ENCODE measurements around the gene C11orf58.

Gene C11orf58

DNA sequence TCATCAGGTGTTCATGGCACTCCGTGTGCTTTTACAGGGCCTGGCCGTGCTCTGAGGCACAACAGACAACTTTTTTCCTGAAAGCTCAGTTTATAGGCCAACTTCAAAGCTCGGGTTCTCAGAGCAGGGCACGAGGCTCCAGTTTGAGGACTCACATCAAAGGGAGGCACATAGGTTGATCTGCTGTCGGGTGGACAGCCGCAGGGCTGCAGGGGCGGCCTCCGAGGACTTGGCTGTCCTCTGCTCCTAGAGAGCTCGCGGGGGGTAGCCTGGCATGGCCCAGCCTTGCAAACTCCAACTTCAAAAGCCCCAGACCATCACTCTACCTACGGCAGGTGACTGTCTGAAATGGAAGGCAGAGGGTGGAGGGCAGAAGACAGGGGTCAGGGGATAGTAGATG is 31.6 kb downstream of the C11orf58 start:
- no peak for DNase-seq

DNA sequence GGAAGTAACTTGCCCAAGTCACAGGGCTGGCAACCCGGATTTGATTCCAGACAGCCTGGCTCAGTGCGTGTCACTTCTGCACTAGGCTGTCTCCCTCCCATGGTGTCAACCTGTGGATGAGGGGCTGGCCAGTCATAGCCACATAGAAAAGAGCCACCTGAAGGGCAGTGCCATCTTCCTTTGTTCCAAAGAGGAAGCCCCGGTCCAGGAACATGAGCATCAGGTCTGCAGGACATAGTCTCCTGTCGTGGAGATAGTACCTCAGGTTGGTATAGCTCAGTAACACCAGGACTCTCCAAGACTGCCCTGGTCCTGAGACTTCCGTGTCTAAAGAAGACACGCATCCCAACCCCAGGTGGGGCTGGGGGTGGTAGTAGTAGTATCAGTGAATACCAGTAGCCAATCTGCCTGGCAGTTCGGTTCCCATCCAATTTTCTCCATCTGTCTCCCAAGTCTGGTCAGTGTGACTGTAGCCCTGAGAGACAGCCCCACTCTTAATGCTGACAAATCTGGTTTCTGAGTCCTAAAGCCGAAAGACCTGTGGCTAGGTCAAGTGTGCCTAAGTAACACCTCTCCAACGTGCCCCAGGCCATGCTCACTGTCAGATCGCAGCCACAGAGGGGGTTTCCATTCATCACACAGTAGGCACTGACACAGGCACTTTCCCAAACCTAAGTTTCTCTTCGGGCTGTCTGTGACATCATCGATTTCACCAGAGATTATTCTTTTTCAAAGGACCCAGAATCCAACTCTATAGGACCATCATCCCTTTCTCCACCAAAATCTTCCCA is 33.1 kb downstream of the C11orf58 start:
- DNase-seq, result no peak

GRCh38 chr11:16772141-16772512 is 33.7 kb downstream of the C11orf58 start:
- DNase-seq, result no peak

GRCh38 chr11:16773981-16774935 is 35.8 kb downstream of the C11orf58 start:
- DNase-seq, result no peak

DNA sequence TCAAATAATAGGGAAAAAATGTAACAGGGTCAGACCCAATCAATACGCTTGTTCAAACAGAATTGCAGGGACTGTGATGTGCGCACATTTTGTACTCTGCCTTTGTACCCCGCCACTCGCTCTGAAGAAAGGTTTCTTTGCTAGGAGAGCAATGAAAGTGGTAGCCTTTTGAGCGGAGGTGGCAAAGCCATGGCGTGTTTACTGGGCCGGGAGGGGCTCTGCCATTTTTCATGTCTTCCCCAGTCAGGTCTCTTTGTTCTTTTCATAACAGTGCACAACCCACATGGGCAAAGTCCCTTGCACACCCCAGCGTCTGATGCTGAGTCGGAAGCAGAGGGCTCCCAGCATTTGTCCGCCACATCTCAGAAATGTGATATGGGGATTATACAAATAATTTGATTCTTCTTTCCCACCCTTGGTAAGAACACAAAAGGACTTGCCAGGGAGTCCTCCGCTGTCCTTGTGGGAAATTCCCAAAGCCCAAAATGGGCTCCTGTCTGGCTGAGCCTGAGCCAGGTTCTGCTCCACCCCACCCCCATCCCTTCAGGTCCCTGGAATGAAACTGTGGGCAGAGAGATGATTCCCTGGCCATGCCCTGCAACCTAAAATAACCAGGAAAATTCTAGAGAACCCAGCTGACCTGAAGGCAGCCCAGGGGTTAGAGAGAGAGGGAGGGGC is 36.6 kb downstream of the C11orf58 start:
- no peak for DNase-seq

DNA sequence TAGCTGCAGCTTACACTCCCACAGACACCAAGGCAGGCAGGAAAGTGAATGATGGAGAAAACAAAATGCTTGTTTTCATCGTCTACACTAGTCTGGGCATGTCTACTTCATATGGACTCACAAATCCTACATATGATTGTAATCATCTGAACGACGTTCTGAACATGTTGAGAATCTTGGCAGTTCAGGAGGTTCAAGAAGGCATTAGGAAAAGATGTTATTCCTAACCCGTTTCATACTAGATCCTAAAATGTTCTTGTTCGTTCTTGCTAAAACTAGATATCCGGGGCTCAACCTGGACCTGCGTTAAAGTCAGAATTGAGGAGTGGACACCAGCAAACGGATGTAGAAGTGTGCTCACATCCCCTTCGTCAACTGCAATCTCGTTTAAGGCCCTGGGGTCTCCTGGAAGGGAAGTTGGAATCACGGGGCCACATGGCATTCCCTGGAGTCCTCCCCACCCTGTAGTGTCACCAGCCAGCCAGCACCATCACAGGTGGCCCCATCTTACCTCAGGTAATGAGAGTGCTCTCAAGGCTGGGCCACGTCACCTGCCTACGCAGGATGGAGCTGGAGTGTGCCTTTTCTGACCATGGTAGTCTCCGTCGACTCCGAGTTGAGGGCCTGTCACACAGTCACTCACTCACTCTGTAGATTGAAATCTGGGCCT is 37.3 kb downstream of the C11orf58 start:
- no peak for DNase-seq

DNA sequence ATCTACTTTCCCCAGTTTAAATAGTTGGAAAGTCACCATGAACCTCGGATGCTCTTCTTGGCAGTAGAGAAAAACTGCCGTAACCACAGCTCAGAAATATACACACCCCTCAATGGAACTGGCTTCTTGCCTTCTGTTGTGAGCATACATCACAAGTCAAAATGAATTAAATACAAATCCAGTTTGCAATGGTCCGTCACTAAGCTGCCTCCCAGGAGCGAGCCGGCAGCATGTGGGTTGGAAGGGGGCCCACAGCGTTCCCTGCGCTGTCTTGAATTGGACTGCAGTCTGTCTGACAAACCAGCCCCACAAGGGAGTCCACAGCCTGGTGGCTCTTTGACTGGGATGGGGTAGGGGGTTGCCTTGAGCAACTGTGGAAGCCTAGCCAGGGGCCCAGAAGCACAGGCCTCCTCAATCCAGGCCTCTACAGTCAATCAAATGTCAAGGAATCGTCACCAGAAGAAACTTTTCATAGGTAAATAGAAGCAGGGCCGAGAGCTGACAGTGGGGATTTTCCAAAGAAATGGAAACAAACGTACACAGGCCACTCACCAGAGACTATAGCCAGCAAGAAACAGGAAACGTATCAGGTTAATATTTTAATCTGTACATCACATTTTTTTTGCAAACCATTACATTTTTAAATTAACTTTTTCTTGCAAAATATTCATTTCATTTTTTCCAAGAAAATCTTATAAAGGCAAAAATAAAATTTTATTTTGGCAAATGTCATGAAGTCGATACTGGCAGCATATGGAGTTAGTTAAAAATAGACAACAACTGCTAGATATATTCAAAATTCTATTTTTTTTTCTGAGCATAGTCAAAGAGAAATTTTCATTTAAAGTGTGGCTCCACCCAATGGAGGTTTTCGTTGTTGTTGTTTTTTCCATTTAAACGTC is 38.5 kb downstream of the C11orf58 start:
- DNase-seq, result no peak

DNA sequence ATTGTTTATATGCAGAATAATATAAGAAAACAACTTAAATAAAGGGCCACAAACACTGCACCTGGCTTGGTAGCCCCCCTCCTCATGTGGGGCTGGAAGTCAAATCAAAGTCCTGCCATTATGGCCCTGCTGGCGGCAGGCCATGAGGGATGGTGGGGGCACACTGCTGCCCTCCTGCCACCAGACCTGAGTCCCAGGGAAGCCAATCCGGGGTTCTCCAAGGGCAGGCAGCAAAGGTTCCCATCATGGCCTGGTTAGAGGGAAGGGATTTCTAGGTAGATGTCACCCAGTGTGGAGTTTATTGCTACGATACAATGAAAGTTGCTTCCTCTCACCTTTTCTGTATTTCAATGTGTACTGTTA is 39.1 kb downstream of the C11orf58 start:
- DNase-seq, result no peak

GRCh38 chr11:16778286-16778685 is 39.8 kb downstream of the C11orf58 start:
- no peak for DNase-seq

GRCh38 chr11:16778876-16779275 is 40.4 kb downstream of the C11orf58 start:
- DNase-seq, result no peak

- no peak for DNase-seq
Observed at GRCh38 chr11:16779436-16779835, 41.0 kb downstream of the C11orf58 start.

DNA sequence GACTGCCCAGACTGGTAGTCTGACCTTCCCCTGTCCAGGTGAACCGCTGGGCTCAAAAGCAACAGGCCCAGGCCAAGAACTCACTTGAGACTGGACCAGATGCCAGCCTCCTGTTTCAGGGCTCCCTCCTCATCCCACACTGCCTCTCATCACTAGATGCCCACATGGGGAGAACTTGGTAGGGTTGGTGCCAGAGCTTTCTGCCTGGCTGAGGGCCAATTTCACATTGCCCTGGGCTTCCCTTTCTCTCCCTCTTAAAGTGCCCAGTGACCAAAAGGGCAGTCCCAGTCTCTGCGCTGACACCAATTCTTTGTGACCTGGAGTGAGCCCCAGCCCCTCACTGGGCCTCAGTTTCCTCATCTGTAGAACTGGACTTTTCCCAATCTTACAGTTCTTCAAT is 41.7 kb downstream of the C11orf58 start:
- DNase-seq, result no peak

DNA sequence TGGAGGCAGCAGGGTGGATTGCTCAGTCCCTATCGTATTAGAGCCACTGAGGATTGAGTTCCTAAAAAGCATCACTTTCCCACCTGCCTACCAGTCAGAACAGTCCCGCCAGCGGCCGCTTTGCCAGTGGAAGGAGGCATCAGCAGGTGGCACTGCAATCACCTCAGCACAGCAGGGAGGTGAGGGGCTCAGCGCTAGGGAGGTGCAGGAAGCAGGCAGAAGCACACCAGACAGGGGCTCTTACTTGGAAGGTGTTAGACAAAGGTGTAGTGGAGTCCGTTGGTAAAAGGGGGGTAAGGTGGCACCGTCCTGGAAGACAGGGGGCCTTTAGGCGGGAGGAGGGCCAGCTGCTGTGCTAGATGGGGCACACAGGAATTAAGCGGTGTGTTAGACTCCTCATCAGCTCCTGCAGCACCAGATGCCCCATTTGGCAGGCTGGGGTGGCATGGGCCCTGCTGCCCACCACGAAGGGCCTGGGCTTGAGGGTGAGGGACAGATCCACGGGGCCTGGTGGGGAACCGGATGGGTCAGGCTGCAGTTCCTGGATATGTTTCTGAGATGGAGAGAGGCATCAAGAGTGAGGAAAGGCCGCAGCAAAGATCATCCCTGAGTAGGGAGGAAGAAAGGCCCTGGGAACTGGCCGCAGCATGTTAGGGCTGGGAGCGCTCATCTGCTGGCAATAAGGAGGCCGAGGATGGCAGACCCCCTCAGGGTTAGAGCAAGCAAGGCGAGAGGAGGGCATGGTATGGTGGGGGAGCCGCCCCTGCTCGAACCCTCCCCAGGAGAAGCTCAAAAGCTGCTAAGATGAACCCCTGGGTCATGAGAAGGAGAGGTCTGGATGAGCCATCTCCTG is 42.5 kb downstream of the C11orf58 start:
- no peak for DNase-seq

DNA sequence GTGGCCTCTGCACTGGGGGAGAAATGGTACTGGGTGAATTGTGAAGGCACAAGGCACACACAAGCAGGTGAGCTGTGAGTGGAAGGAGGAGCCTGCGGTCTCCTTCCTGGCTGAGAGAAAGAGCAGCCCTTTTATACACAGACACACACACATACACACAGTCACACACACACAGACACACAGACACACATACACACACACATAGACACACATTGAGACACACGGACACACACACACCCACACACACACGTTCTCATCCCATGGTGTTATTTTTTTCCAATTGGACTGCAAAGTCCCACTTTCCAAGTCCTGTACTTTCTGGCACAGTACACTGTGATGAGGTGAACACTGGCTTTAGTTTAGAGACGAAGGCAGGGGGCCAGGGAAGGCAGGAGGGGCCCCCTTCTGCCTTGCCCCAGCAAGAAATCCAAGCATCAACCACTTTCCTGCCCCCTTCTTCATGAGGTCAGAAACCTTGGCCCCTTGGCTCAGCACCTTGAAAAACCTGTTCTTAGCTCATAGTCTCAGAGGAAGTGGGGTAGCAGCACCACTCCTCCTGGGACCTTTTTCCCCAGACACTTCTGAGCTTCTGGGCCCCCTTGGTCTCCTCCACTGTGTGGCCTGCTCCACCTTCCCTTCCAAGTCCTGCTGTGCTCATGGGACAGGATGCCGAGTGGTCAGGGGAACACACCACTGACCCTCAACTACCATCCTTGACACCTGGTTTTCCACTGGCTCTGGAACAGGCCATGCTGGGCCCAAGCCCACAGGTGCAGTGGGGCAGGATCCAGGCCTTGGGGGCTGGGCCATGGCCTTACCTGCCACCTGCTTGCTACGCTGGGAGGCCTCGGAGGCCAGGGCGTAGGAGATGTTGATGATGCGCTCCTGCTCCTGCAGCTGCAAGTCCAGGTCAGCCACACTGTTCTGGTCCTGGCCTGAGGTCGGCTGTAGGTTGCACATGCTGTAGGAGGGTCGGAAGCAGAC is 43.8 kb downstream of the C11orf58 start:
- no peak for DNase-seq

GRCh38 chr11:16783321-16783801 is 44.9 kb downstream of the C11orf58 start:
- DNase-seq, result no peak

DNA sequence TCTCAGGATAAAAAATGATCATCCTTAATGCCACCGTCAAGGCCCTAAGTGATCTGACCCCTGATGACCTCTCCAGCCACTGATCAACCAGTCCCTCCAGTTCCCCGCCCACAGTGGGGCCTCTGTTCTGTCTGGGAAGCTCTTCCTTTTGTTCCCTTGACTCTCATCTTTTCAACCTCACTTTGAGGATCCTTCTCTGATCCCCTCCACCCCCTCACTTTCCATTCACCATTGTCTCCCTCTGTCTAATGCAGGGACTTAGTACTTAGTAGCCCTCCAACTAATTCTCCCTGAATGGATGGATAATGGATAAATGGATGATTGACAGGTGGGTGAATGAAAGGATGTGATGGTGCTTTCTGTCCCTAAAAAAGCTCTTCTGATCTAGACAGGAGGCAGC is 45.6 kb downstream of the C11orf58 start:
- no peak for DNase-seq

DNA sequence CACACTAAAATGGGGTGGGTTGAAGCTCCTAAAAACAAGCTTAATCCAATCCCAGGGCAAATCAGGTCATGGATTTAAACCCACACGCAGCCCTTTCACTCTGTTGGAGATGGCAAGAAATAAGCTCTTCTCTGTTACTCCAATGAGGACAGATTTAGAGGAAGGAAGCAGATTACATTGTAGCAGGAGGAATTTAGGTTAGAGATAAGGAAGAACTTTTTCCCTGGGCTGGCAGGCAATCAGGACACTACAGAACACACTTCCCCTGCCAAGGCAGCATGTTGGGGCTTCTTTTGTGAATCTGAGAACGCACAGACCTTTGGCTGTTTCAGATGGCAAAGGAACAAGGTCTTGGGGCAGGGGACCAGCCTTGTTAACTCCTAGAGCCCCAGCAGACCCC is 46.2 kb downstream of the C11orf58 start:
- DNase-seq, result no peak

DNA sequence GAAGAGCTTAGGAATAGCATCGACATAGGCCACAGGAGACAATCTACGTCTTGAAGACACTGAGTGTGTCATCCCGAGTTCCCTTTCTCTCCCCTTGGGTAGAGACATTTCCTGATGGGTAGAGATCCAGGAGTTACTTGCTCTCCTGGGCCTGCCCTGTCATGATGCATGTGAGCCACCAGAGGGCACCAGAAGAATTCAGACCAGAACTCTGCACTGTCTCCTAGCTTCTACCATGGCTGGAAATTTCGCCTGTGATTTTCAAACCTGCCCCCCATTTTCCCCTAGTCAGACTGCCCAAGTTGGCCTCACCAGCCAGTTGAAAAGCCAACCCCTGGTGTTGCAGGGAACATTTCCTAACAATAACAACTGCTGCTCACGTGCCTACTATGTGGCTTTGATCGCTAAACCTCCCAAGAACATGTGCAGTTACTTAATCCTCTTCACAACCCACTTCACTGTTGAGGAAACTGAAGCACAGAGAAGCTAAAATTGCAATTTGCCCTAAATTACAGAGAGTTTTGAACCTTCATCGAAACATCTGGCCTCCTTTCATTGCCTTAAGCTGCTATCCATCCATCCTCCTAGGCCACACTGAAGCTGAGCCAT is 47.2 kb downstream of the C11orf58 start:
- peak in 1 of 2 donors; percentile 49 for DNase-seq

DNA sequence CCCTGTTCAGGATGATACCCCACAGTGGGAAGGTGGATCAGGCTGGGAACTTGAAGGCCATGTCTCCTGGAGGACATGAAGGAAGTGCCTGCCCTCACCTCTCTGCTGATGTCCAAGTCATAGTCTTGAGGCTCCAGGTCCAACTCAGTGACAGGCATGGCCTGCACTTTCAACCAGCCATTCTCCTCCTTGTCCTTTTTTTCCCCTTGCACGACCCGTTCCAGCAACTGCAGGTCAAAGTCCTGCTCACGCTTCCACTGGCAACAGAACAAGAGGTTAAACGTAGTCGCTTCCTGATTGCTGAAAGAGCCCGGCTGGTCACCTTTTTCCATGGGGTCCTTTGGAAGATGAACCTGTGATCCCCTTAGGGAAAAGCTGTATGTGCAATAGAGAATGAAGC is 47.7 kb downstream of the C11orf58 start:
- no peak for DNase-seq
